RWPE1 (cell line): Measurements from ENCODE around the gene OMA1.
A peak's percentile ranks its signal among the peaks of the same experiment; 100 is the strongest.

Experiments used
- CTCF ChIA-PET: fragments of 350-600 bp; sonication (Branson Sonifier 250); formaldehyde crosslinking; extraction: SDS; loops from one replicate; lab custom pipeline; 2021; lab: Yijun Ruan, JAX
- POLR2A ChIA-PET: fragments of 400-600 bp; formaldehyde crosslinking; extraction: SDS; loops from one replicate; lab custom pipeline; 2020; ENCODE audit warnings: antibody characterized with exemption; ENCODE audit not compliant: low non-redundant PET; lab: Yijun Ruan, JAX
- DNase-seq: peaks from one replicate; pipeline ENCODE4 v3.0.0; 2012; ENCODE audit warnings: low spot score
- H3K27ac ChIP-seq: fragments of 450-650 bp; 2 replicates; pipeline ENCODE4 v1.5.1; 2017
- TF ChIP-seq, protein P1 (sequence below): fragments of 450-650 bp; conservative IDR thresholded peaks from 2 replicates; pipeline ENCODE4 v1.5.1; 2017; ENCODE audit warnings: low read depth, mild to moderate bottlenecking

OMA1 gene

GRCh38 chr1:58581641-58582040, 35.1 kb upstream of the OMA1 start:
- POLR2A ChIA-PET, result no interaction called here
- no peak for DNase-seq
- H3K27ac ChIP-seq, result peak overlapping the region; percentile 41; the same call in 1 of the 2 replicates
- CTCF ChIA-PET, result interaction anchor here (0.7 to 1.0 kb wide), 3 partner anchors 9 to 71 kb away, joined by 3 read pairs; no protein-coding TSS in a partner anchor
- TF ChIP-seq, protein P1, sequence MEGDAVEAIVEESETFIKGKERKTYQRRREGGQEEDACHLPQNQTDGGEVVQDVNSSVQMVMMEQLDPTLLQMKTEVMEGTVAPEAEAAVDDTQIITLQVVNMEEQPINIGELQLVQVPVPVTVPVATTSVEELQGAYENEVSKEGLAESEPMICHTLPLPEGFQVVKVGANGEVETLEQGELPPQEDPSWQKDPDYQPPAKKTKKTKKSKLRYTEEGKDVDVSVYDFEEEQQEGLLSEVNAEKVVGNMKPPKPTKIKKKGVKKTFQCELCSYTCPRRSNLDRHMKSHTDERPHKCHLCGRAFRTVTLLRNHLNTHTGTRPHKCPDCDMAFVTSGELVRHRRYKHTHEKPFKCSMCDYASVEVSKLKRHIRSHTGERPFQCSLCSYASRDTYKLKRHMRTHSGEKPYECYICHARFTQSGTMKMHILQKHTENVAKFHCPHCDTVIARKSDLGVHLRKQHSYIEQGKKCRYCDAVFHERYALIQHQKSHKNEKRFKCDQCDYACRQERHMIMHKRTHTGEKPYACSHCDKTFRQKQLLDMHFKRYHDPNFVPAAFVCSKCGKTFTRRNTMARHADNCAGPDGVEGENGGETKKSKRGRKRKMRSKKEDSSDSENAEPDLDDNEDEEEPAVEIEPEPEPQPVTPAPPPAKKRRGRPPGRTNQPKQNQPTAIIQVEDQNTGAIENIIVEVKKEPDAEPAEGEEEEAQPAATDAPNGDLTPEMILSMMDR, result no peak

DNA sequence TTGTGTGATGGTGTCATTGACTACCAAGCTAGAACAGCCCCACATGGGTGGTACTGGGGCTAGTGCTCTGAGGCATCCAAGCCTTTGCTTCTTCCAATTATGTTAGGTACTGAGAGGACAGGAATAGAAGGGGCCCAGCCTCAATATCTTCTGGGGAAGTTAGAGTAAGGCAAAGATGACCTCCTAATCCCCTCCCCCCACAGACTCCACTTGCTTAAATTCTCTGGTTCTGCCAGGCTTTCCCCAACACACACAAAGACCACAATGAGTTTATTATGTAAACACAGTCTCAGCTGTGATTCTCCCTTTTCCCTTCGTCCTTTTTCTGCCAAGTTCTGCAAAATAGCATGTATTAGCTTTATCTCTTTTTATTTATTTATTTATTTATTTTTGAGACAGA, 33.7 kb upstream of the OMA1 start:
- no peak overlapping the region for H3K27ac ChIP-seq
- TF ChIP-seq, protein P1, result no peak
- DNase-seq, result no peak
- ChIA-PET POLR2A (no interaction called here), CTCF (no interaction called here)

DNA sequence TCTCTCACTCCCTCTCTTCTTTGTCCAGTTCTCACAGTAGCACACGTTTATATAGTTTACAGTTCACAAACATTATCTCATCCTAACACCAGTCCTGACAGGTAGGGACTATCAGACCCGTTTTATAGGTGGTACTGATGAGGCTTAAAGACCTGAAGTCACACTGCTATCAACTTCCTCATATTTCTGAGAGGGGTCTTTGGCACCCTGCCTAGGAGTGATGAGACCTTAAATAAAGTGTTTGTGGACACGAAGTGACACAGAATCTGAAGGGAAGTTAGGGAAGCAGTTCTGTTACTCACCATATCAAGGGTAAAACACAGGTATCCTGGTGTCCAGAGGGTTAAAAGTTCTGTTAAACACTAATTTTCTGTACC, 31.1 kb upstream of the OMA1 start:
- ChIA-PET CTCF (interaction anchor here (0.6 to 1.9 kb wide), 3 partner anchors 62 to 75 kb away, joined by 3 to 13 read pairs (median 3); no protein-coding TSS in a partner anchor), POLR2A (interaction anchor here (0.5 to 0.9 kb wide), 7 partner anchors 11 to 49 kb away, joined by 3 to 19 read pairs (median 4); no protein-coding TSS in a partner anchor)
- H3K27ac ChIP-seq, result peak overlapping the region; percentile 93
- no peak for DNase-seq
- TF ChIP-seq, protein P1, result no peak

DNA sequence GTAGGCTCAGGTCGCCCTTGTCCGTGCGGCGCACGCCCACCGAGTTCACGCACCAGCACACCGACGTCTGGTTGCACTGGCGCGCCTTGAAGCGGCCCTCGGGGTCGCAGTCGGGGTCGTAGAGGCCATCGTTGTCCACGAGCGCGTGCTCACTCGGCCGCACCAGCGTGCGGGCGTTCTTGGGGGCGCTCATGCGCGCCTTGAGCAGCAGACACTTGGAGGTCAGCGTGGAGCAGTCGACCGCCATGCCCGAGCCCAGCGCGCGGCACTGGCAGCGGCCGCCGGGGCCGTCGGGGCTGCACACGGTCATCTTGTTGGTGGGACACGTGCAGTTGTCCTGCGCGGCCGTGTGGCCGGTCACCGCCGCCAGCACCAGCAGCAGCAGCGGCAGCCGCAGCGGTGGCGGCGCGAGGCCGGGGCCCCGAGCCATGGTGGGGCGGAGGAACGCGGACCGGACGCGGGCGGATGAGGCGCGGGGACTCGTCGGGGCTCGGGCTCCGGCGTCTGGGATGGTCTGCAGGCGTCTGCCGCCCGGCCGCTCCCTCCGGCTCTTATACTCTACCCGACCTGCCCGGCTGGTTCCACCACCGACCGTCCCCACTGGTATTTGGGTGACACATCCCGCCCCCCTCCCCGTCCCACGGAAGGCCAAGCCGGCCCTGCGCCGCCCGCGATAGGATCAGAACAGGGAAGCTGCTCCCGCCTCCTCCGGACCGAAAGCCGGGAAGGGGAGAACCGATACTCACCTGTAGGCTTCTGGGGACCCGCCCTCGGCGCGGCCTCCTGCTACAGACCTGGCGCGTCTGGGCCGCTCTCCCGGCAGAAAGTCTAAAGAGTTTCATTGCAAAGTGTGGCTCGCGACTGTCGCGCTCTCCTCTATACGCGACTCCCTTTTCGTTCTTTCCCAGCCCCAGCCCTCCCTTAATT, 30.5 kb upstream of the OMA1 start, which contains the start of gene TACSTD2:
Gene TACSTD2 (minus strand): TSS at position 526 of the 927 bp plus-strand sequence. CDS start 96 bp downstream, at position 430.
- CTCF ChIA-PET, result interaction anchor here (0.6 to 1.9 kb wide), 2 partner anchors 61 to 76 kb away, joined by 3 to 13 read pairs; no protein-coding TSS in a partner anchor
- peak; percentile 86 for DNase-seq
- TF ChIP-seq, protein P1, result 0 out of 2 replicates have a peak, but pooled peaks have one; percentile 22
- POLR2A ChIA-PET, result interaction anchor here (0.5 to 0.9 kb wide), 6 partner anchors 10 to 48 kb away, joined by 3 to 19 read pairs (median 4); no protein-coding TSS in a partner anchor
- H3K27ac ChIP-seq, result peak within 1 kb of the TSS; percentile 93

DNA sequence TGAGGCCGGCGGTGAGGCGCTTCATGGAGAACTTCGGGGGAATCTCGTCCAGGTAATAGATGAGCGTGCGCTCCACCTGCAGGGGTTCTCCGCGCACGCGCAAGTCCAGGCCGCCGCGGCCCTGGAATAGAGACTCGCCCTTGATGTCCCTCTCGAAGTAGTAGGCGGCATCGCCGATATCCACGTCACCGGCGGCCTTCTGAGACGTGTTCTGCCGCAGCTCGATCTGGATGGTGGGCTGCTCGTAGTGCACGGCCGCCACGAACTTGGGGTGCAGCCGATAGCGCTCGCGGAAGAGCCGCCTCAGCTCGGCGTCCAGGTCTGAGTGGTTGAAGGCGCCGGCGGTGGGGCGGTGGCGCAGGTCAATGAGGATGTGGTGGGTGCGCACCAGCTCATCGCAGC, 29.8 kb upstream of the OMA1 start:
- DNase-seq, result no peak
- TF ChIP-seq, protein P1, result no peak
- ChIA-PET CTCF (interaction anchor here (1.9 kb wide), 1 partner anchor 76 kb away, joined by 13 read pairs; no protein-coding TSS in a partner anchor), POLR2A (interaction anchor here (1.1 kb wide), 1 partner anchor 30 kb away, joined by 3 read pairs; the partner anchor contains the start of gene OMA1)
- H3K27ac ChIP-seq, result peak overlapping the region; percentile 93
